Ovary (tissue), 9 donors: ENCODE data around the gene LRRC4C. TPM values are rescaled to one million over a fixed set of nuclear protein-coding genes. Genes with fewer than 3 reads are reported as not detected.

Source experiments
- DNase-seq, 5 donors: peaks; one replicate each; pipeline ENCODE4 v3.0.0-alpha.2; 2019 to 2020
- H3K27ac ChIP-seq, 2 donors: fragments of 200-600 bp; one replicate each; pipeline versions ENCODE4 v1.5.1 to v1.8.0; 2019 to 2022
- H3K27me3 ChIP-seq: fragments of 200-600 bp; one replicate; pipeline ENCODE4 v1.8.0; 2022
- H3K36me3 ChIP-seq: fragments of 200-600 bp; sonication (generic); one replicate; pipeline ENCODE4 v1.5.1; 2019
- H3K4me1 ChIP-seq: one replicate; pipeline ENCODE4 v1.8.1; 2013; ENCODE audit warnings: mild to moderate bottlenecking, moderate library complexity; ENCODE audit not compliant: insufficient read depth
- H3K4me3 ChIP-seq: fragments of 200-600 bp; sonication (generic); one replicate; pipeline ENCODE4 v1.5.1; 2017
- H3K9me3 ChIP-seq, 2 donors: fragments of 200-600 bp in 1 of 2; sonication (generic) in 1 of 2; one replicate each; pipeline versions ENCODE4 v1.5.1 to v1.8.1; 2013 to 2019; ENCODE audit warnings: mild to moderate bottlenecking in 1 of 2, moderate library complexity in 1 of 2
- EP300 ChIP-seq: sonication (generic); formaldehyde crosslinking; IDR thresholded peaks from one replicate; pipeline ENCODE4 v1.6.1; 2017; ENCODE audit warnings: antibody characterized with exemption
- POLR2A ChIP-seq: fragments of 450-650 bp; IDR thresholded peaks from one replicate; pipeline ENCODE4 v1.6.1; 2017; ENCODE audit warnings: antibody characterized with exemption, mild to moderate bottlenecking, moderate library complexity
- whole genome bisulfite sequencing, 3 donors: extraction: QIAGEN DNeasy Blood & Tissue Kit in 1 of 3; methylation state at CpG; one replicate each; pipeline versions ENCODE4 v1.1.5 to v1.1.7; 2013 to 2017; 5-methylcytosine and 5-hydroxymethylcytosine counted together
- intact Hi-C, 4 donors: fragments of 100-400 bp; cut with DNase I; formaldehyde crosslinking; loops; one replicate each; pipeline versions ENCODE4 v1.11.0 to v1.15.1; 2022 to 2023
- polyA plus RNA-seq, 2 donors: library from polyadenylated mRNA; stranded (reverse); fragments of 200-250 nt in 1 of 2; fragments of 350-450 nt in 1 of 2; fragmentation: Illumina TruSeq in 1 of 2; extraction: RNeasy Lipid Tissue Mini Kit (QIAGEN cat#74804) in 1 of 2; gene quantifications; one replicate each; pipeline ENCODE4 v1.2.3, GENCODE V29; 2013 to 2014
- total RNA-seq, 7 donors: library from RNA; depleted of rRNA in 2 of 7; stranded (reverse); fragments of >200 nt in 2 of 7; fragmentation: NEBNext Ultra II Directional in 3 of 7; extraction: Animal tissue kit (Norgen Biotek cat#: 25700) in 3 of 7; gene quantifications; one replicate each; pipeline versions ENCODE4 v1.1.0 to v1.2.4, GENCODE V29; 2016 to 2023
- TF ChIP-seq, protein P1 (sequence below), 3 donors: fragments of 450-650 bp in 2 of 3; fragments of 200-600 bp in 1 of 3; IDR thresholded peaks; one replicate each; pipeline versions ENCODE4 v1.5.1 to v1.8.0; 2016 to 2022; ENCODE audit warnings: antibody characterized with exemption in 3 of 3, mild to moderate bottlenecking in 1 of 3
- donor health status: DM: no; HTN: no; CAD: no; lungs with moderate emphysema.
- donor health status: DM: no; HTN: no; CAD: no.
- donor health status: Bipolar disorder and iron deficiency.
- donor health status: DM: yes; HTN: yes; CAD: no.
- donor health status: DM: no; HTN: no; CAD: no.
- donor health status: DM: yes; HTN: yes; CAD: no.

The LRRC4C gene
- total and polyA plus RNA-seq, 9 donors: 0.15 to 12.5 (median 0.78) TPM

DNA sequence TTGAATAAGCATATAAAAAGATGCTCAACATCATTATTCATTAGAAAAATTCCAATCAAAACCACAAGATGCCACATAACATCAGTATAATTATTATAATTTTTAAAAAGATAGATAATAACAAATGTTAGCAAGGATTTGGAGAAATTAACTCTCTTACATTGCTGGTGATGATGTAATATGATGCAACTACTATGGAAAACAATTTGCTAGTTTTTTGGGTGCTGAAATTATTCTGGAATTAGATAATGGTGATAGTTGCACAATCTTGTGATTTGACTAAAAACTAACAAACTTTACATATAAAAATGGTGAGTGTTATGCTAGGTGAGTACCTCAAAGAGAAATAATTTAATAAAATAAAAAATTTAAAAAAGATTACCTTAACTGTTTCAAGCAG lies 412.2 kb downstream of the LRRC4C start:
- intact Hi-C loops: no loop called here
- TF ChIP-seq EP300 (no peak), POLR2A (no peak)
- TF ChIP-seq, protein P1, sequence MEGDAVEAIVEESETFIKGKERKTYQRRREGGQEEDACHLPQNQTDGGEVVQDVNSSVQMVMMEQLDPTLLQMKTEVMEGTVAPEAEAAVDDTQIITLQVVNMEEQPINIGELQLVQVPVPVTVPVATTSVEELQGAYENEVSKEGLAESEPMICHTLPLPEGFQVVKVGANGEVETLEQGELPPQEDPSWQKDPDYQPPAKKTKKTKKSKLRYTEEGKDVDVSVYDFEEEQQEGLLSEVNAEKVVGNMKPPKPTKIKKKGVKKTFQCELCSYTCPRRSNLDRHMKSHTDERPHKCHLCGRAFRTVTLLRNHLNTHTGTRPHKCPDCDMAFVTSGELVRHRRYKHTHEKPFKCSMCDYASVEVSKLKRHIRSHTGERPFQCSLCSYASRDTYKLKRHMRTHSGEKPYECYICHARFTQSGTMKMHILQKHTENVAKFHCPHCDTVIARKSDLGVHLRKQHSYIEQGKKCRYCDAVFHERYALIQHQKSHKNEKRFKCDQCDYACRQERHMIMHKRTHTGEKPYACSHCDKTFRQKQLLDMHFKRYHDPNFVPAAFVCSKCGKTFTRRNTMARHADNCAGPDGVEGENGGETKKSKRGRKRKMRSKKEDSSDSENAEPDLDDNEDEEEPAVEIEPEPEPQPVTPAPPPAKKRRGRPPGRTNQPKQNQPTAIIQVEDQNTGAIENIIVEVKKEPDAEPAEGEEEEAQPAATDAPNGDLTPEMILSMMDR (IDR thresholded peaks at IDR 0.05): no peak
- no peak for DNase-seq

DNA sequence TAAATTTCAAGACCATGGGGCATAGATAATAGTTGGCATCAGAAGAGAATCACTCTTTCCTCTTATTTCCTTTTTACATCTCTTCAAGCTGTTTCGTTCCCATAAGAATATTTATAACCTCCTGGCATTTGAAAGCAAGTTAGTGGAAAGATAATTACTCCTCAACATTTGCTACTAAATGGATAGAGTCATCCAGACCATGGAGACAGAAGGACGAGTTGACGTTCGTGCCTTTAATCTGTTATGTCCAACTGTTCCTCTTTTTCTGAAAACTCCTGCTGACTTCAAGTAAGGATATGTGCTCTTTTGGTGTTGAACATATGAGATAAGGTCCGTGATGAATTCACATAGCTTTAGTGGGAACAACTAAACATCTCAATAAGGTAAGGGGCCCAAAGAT lies 414.2 kb downstream of the LRRC4C start:
- intact Hi-C loops: no loop called here
- no peak for TF ChIP-seq EP300
- TF ChIP-seq, protein P1 (IDR thresholded peaks at IDR 0.05): no peak
- no peak for TF ChIP-seq POLR2A
- WGBS, 3 donors: 68 to 73% (median 70%) methylated on average over 5 of the region's 5 CpGs

More for the DNA sequence above, 412.2 kb downstream of the LRRC4C start:
- Histone ChIP-seq H3K4me3 (no peak overlapping the region), H3K27ac (no peak overlapping the region), H3K36me3 (no peaks in the 10 kb centered on the region), H3K4me1 (no peaks in the 10 kb centered on the region), H3K27me3 (no peaks in the 10 kb centered on the region), H3K9me3 (no peaks in the 10 kb centered on the region)

DNA sequence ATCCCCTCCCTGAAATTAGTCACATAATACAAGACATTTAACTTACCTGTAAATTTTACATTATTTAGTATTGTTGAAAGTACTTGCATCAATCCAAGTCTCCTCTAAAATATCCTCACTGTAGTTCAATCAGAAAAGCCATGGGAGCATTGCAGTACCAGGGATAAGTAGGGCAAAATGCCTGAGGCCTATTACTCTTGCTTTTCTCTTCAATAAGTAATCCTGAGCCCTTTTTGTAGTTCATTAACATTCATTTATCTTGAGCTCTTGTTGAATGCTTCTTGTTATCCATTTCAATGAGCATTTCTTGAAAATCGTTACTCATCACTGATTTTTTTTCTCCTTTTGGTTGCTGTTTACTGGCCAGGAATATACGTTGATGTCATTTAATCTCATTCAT lies 414.7 kb downstream of the LRRC4C start:
- DNase-seq: no peak
- TF ChIP-seq EP300: no peak
- no peak for TF ChIP-seq POLR2A
- TF ChIP-seq, protein P1 (IDR thresholded peaks at IDR 0.05): no peak
- H3K9me3 ChIP-seq: no peaks in the 10 kb centered on the region
- H3K4me3 ChIP-seq: no peak overlapping the region
- H3K27ac ChIP-seq: no peak overlapping the region
- WGBS, 3 donors: 34 to 47% (median 35%) methylated on average over 2 of the region's 2 CpGs
- H3K36me3 ChIP-seq: no peaks in the 10 kb centered on the region
- no peaks in the 10 kb centered on the region for H3K4me1 ChIP-seq
- H3K27me3 ChIP-seq: no peaks in the 10 kb centered on the region
- intact Hi-C loops: no loop called here

More for the DNA sequence above, 414.2 kb downstream of the LRRC4C start:
- H3K27ac ChIP-seq: no peak overlapping the region
- no peaks in the 10 kb centered on the region for H3K9me3 ChIP-seq
- no peaks in the 10 kb centered on the region for H3K4me1 ChIP-seq
- H3K27me3 ChIP-seq: no peaks in the 10 kb centered on the region
- no peak overlapping the region for H3K4me3 ChIP-seq
- DNase-seq: no peak
- no peaks in the 10 kb centered on the region for H3K36me3 ChIP-seq

DNA sequence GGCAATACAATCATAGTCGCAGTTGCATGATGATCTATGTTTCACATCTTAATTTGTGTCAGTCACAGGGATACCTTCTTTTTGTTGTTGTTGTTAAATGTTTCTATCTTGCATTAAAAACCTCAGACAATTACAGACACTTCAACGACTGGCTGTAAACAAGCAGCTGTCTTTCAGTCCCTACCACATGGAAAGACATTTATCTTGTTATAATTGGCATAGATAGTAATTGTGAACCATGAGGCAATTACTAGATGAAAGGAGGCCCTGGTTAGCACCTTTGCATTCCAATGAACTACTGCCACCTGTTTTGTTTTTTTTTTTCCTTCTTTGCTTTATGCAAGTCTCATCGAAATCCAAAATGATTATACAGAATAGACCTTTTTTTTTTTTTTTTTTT lies 416.8 kb downstream of the LRRC4C start:
- intact Hi-C loops: no loop called here
- Histone ChIP-seq H3K4me3 (no peak overlapping the region), H3K4me1 (no peaks in the 10 kb centered on the region), H3K9me3 (no peaks in the 10 kb centered on the region), H3K27ac (no peak overlapping the region), H3K27me3 (no peaks in the 10 kb centered on the region), H3K36me3 (no peaks in the 10 kb centered on the region)
- WGBS, 3 donors: 57 to 73% (median 60%) methylated on average over 3 of the region's 3 CpGs
- no peak for DNase-seq
- TF ChIP-seq EP300 (no peak), POLR2A (no peak)
- TF ChIP-seq, protein P1 (IDR thresholded peaks at IDR 0.05): no peak

DNA sequence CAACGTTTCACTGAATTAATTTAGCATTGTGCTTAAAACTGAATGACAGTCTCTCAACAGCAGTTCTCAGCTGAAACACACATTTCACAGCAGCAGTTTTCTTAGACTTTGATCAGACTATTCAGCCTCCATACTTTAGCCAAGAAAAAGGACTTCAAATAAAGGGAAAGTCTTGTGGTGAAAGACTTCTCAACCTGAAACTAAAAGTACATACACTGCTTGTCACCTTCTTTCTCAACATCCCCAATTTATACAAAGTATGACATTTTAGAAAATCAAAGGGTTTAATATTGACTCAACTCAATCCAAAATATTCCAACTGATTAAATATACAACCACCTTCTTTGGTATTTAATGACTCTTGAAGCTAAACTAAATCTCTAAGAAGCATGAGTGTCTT lies 419.0 kb downstream of the LRRC4C start:
- Histone ChIP-seq H3K4me1 (no peaks in the 10 kb centered on the region), H3K4me3 (no peak overlapping the region), H3K36me3 (no peaks in the 10 kb centered on the region), H3K9me3 (no peaks in the 10 kb centered on the region), H3K27ac (no peak overlapping the region), H3K27me3 (no peaks in the 10 kb centered on the region)
- 58 to 86% (median 63%) methylated on average over 1 of the region's 1 CpG for WGBS, 3 donors
- intact Hi-C loops: no loop called here
- TF ChIP-seq POLR2A (no peak), EP300 (no peak)
- TF ChIP-seq, protein P1 (IDR thresholded peaks at IDR 0.05): no peak
- no peak for DNase-seq
